D721Med (cell line): ENCODE results near the gene MUC4.
"Not testable (repeated sequence)": the region's sequence is repeated elsewhere in the genome, so short reads cannot be mapped to it uniquely, and the experiment has no call there.

Experiments
- DNase-seq: peaks from one replicate; pipeline ENCODE4 v3.0.0; 2011; ENCODE audit warnings: low spot score; ENCODE audit not compliant: insufficient read length
- FAIRE-seq: peaks from 2 replicates; lab custom pipeline; 2011; peaks lifted over from hg19 to GRCh38; lab: Jason Lieb, UNC
- CTCF ChIP-seq: IDR thresholded peaks from 2 replicates; pipeline ENCODE4 v1.5.1; 2012; ENCODE audit warnings: mild to moderate bottlenecking, control low read depth; ENCODE audit not compliant: insufficient read depth; ENCODE audit errors: missing control alignments

The MUC4 gene

GRCh38 chr3:195817578-195818135 lies 5.9 kb upstream of the MUC4 start:
- TF ChIP-seq CTCF, result no peak
- DNase-seq (no peak), FAIRE-seq (no peak)

- not testable (repeated sequence) for FAIRE-seq, DNase-seq
These were observed 4.7 kb upstream of the MUC4 start for GRCh38 chr3:195816276-195816913.

DNA sequence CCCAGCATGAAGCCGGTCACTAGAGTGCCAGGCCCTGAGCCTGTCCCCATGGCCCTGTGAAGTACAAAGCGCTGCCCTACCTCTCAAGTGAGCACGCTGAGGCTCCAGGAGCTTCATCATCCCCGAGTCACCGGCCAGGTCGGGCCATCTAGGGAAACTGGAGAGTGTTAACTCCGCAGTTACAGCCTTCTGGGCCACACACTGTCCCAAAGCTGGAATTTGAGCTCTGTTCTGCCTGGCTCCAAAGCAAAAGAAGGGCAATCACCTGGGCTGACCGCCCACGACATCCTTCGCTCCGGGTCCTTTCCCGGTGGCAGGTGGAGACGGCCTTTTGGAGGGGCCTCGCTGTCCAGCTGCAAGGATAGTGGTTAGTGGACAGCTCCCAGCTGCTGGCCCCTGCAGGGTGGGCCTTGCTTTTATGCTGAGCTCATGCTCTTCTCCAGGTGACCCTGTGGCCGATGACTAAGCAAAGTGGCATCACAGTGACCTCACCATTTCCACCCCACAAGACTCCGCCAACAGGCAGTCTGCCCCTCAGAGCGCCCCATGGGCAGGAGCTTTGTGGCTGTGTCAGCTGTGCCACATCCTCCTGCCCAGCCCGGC lies 3.5 kb upstream of the MUC4 start:
- no peak for FAIRE-seq
- no peak for TF ChIP-seq CTCF
- DNase-seq, result no peak

GRCh38 chr3:195813916-195814640 lies 2.3 kb upstream of the MUC4 start:
- FAIRE-seq (no peak), DNase-seq (no peak)
- TF ChIP-seq CTCF, result no peak

DNA sequence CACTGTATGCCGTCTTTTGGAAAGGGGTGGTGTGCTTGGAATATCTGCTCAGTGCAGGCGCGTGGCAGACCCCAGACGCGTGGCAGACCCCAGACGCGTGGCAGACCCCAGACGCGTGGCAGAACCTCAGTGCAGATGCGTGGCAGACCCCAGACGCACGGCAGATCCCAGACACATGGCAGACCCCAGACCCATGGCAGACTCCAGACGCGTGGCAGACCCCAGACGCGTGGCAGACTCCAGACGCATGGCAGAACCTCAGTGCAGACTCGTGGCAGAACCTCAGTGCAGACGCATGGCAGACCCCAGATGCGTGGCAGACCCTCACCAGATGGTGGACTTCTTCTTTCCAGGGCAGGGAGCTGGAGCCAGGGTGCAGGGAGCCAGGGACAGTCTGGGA lies 637 bp upstream of the MUC4 start:
- FAIRE-seq (no peak), DNase-seq (no peak)
- TF ChIP-seq CTCF, result no peak

GRCh38 chr3:195810455-195810845 lies 1.3 kb downstream of the MUC4 start:
- no peak for FAIRE-seq
- no peak for DNase-seq

More at GRCh38 chr3:195810455-195810845, 1.3 kb downstream of the MUC4 start:
- TF ChIP-seq CTCF, result no peak
